Activated T-helper 17 cell treated with anti-CD3 and anti-CD28 coated beads, Interleukin-2, amount 50 U/mL, for 72 hours (primary cell): ENCODE data around the gene TRIM24. TPM values are rescaled to one million over a fixed set of nuclear protein-coding genes. Genes with fewer than 3 reads are reported as not detected.

Experiments
- total RNA-seq, 2 donors: library from RNA; stranded (reverse); gene quantifications; one replicate each; pipeline ENCODE4 v1.2.3, GENCODE V29; 2022

TRIM24 gene
- total RNA-seq, 2 donors from 2014 or later = 8.5 to 19.4 TPM

Other genes starting within 250 kb of the TRIM24 start
- not detected for gene SVOPL, start 241.1 kb downstream of the TRIM24 start, total RNA-seq